Hematopoietic multipotent progenitor cell treated with erythropoietin and hydrocortisone succinate and interleukin-3 and kit ligand, for 17 days (in vitro differentiated cells): ENCODE data around the gene KRT17.
"Not testable (repeated sequence)": the region's sequence is repeated elsewhere in the genome, so short reads cannot be mapped to it uniquely, and the experiment has no call there.

Source experiments
- DNase-seq: peaks from one replicate; pipeline ENCODE4 v3.0.0-alpha.2; 2015; ENCODE audit warnings: low spot score

Gene KRT17

DNA sequence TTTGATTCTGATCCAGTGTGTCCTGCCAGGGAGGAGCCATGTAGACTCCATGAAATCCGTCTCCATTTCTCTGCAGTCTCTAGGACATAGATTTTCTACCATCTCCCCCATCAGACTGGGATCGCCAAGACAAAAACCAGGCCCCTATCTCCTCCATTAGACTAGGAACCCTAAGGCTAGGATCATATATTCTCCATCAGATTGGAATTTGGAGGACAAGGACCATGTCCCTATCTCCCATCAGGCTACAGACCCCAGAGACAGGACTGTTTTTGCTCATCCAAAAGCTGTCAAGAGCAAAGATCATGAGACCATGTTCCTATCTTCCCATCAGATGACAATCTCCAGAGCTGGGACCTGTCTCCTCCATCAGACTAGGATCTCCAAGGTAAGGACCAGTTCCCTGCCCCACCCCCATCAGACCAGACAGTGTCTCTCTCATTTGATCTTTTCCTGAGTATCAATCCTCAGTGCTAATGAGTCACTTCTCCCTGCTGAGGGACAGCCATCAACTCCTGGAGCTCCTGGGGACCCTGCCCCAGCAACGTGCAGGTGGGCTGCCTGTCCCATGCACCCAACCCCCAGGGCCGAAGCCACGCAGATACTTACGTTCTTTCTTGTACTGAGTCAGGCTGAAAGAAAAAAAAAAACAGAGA lies 4.3 kb downstream of the KRT17 start:
- not testable (repeated sequence) for DNase-seq

DNA sequence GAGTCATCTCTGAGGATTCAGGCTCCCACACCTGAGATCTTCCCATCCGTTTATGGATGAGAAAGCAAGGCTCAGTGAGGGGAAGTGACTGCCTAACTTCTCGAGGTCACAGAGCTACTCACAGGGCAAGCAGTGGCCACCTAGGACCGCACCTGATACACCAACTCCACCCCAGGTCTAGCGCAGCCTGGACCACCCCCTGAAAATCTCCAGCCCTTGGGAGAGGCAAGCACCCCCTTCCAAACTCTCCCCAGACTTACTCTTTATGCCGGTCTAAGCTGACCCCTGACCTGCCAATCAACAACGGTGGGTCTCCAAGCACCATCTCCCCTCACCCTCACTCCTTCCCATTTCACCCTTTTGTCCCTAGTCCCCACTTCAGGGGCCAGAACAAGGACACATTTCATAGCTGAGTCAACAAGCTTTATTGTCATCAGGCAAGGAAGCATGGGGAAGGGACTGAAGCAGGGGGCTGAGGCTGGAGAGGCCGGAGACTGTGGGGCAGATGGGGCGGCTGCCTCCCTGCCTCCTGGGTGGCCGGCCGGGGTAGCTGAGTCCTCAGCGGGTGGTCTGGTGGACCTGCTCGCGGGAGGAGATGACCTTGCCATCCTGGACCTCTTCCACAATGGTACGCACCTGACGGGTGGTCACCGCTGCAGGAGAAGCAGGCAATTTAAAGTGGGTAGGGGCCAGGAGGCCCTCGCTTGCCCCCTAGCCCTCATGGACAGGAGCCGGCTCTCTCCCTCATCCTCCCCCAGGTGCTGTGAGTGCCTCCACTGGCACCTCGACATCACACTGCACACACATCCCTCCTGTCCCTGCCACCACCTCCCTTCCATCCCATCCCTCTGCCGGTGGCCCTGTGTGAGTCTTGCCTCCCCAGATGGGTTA lies 5.1 kb downstream of the KRT17 start:
- DNase-seq, result no peak

DNA sequence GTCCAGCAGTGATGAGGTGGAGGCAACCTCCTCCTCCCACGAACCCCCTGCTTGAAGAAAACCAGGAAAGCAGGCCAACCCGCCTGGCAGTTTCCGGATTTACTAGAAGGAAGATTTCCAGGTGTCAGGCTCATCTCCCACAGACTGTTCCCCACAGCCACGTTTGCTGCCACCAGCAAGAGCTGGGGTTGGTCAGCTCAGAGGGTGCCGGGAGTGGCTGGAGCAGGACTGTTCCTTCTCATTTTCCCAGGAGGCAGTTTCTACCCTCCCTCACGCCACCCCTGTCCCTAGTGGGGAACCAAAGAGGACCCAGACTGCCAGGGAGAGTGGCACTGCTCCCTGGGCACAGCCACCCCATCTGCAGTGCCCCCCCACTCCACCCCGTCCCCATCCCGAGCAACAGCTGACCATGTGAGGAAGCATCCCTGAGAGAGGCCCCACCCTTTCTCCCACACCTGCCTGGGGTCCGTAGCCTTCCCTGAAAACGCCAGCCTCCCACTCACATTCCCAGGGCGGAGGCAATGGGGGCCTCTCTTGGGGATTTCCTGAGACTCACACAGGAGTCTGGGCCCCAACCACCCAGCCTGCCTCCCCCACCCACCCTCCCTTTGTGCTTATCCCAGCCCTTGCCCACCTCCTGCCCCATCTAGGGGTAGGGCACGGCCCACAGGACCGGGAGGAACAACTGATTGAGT lies 5.9 kb downstream of the KRT17 start:
- no peak for DNase-seq

DNA sequence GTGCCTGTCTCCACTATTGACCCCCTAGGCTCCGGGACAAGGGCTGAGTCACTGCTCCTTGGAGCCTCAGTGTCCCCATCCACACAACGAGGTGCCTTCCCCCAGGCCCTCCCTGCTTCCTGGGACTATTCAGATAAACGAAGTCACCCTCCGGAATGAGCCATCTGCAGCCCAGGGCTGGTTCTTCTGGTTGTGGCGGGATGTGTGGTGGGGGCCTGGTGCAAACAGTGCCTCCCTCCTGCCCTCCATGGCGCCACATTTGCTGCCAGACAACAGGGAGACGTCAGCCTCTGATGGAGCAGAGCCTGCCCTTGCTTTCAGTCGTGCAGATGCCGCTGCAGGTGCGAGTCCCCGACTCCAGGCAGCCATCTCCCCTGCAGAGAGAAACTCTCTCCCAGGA lies 6.7 kb downstream of the KRT17 start:
- no peak for DNase-seq

DNA sequence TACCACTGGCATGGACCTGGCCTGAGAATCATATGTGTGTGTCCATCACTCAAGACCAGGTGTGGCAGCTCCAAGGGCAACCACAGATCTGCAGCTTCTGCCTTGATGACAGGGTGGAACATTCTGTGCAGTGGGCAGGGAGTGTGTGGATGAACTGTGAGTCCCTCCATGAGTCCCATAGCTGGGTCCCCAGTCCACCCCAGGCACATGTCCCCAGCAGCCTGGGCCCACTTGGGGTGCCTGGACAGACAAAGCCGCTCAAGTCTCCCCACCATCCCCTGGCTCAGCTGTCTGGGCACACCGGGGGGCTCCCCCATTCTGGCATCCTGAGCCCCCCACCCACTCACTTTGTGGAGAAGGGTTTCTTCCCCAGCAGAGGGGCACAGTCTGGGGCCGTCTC lies 7.2 kb downstream of the KRT17 start:
- no peak for DNase-seq

DNA sequence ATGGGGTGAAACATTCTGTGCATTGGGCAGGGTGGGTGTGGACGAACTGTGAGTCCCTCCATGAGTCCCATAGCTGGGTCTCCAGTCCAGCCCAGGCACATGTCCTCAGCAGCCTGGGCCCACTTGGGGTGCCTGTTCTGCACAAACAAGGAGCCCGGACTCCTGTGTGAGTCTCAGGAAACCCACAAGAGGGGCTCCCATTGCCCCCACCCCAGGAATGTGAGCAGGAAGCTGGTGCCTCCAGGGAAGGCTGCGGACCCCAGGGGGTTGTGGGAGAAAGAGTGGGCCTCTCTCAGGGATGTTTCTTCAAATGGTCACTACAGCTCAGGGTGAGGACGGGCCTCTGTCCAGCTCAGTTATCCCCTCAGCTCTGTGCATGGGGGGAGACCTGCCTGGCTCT lies 7.9 kb downstream of the KRT17 start:
- not testable (repeated sequence) for DNase-seq

DNA sequence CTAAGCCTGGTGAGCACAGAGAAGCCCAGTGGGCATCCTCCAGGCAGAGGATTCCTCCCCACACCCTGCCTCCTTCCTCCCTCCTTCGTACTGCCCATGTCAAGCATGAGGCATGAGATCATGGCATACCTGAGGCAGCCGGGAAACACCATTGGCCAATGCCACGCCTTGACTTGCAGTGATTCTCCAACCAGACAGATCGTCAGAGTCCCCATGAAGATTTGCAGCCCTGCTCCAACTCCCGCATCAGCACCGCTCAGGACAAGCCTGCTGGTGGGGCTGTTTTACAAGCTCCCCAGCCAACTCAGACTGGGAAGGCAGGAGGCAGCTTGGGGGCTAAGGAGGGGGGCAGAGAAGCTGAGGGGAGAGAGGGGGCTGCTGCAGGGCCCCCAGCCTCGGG lies 8.9 kb downstream of the KRT17 start:
- no peak for DNase-seq

DNA sequence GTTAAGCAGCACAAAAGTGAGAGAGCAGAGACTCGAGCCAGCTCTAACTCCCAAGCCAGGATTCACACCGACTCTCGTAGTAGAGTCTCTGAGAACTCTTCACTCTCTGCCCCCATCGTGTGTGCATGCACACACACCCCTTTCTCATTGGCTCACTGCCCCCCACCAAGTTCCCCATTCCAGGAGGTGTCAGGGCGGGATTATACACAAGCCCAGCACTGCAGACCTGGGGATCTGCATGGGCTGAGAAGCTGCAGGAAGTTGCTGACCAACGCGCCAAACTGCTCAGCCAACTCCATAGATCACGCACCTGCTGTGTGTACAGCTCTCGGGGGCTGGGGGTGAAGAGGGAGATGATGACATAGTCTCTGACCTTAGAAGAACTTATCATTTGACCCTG lies 9.6 kb downstream of the KRT17 start:
- not testable (repeated sequence) for DNase-seq

DNA sequence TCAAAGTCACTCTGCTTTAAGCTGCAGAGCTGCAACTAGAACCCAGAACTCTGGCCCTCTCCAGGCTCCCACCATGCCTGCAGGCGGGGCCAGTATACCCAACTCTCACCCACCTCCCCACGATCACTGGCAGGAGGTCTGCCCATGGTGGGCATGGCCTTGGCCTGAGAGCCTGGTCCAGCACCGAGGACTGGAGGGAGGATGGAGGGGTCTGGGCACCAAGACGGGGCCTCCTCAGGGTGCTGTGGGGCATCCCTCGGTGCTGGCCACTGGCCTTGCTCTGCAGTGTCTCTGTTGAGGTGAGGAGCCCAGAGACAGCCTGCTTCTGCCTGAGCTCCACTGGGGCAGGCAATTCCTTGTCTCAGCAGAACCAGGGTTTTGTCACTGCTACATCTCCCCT lies 10.3 kb downstream of the KRT17 start:
- no peak for DNase-seq

DNA sequence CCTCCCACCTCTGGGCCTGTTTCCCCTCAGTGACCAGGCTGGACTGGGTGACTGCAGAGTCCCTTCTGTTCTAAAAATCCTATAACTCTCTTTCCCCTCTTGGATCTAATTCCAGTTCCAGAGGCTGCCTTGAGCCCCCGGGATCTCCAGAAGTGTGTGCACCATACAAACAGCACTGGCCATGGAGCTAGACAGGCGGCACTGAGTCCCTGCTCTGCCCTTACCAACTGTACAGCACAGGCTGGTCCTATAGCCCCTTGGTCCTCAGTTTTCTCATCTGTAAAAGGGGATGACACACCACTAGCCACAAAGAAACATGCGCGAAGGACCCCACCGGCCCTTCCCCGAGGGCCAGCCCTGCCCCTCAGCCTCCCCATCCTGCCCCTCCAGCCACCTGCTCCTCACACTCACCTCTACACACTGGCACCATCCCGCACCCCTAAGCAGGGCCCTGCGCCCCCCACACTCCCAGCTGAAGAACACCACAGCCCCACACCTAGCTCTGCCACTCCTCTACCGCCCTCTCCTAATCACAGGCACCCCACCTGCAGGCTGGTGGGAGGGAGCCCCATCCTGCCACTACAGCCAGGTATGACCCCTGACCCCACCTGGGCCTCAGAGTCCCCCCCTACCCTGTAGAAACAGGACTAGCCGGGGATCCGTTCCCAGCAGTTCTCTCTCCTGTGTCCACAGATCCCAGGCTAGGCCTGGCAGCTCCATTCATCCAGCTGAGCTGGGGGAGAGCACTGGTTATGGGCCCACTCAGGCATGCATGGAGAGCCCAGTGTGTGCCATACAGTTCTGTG lies 10.9 kb downstream of the KRT17 start:
- no peak for DNase-seq

DNA sequence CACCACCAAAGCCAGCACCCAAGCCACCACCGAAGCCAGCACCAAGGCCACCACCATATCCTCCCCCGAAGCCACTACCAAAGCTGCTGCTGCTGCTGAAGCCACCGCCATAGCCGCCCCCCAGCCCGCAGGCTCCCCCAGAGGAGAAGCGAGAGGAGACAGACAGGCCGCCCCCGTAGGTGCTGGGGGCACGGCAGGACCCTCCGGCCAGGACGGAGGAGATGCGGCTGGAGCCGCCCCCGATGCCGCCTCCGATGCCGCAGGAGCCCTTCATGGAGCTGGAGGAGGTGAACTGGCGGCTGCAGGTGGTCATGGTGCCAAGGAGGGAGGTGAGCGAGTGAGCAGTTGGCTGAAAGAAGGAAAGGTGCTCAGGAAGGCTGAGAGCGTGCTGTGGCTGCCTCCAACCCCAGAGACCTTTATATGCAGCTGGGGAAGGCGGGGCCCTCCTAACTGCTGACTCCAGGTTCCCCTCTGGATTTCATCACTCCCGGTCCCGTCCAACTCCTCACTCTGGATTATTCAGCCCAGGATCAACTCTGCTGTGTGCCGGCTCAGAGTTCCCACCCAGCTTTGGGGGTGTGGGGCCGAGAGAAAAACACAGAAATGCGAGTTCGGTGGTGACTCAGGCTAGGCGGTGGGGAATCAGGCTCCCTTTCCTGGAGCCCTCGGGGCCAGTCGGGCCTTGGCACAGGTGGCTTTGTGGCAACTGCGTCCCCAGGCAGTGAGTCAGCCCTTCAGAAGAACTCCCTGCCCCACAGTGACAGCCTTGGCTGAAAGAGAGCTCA lies 11.8 kb downstream of the KRT17 start, which contains the start of gene KRT16:
Gene KRT16 (minus strand): TSS at position 392 of the 785 bp plus-strand sequence. CDS start 79 bp downstream, at position 313.
- not testable (repeated sequence) for DNase-seq

DNA sequence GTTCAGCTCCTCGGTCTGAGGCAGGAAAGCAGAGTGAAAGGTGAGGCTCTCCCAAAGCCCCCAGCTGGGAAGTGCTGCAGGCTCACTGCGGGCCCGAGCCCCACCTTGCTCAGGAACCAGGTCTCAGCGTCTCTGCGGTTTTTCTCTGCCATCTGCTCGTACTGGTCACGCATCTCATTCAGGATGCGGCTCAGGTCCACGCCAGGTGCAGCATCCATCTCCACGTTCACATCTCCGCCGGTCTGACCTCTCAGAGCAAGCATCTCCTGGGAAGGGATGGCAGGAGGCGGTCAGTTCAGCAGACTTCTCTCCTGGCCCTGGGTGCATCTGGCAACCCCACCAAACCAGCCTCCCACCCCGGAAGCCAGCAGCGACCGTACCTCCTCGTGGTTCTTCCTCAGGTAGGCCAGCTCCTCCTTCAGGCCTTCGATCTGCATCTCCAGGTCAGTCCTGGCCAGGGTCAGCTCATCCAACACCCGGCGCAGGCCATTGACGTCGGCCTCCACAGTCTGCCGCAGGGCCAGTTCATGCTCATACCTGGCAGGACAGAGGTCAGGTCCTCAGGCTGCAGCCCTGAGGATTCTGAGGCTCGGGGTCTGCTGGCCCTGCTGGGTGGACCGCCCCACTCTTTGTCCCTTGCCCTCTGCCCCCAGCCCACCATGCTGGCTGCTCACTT lies 13.3 kb downstream of the KRT17 start:
- no peak for DNase-seq

DNA sequence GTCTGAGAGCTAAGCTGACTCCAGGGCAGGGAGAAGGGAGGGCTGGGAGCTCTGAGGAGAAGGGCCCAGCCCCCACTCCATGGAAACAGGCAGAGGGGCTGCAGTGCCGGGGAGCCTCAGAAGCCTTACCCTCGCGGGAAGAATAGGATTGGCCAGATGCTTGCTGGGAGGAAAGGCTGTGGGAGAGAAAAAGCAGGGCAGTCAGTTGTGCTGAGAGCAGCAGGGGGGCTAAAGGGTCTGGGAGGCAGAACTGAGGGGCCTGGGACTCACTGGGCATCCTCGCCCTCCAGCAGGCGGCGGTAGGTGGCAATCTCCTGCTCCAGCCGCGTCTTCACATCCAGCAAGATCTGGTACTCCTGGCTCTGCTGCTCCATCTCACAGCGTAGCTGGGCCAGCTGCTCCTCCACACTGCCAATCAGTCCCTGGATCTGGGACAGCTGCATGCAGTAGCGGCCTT lies 14.3 kb downstream of the KRT17 start:
- not testable (repeated sequence) for DNase-seq

DNA sequence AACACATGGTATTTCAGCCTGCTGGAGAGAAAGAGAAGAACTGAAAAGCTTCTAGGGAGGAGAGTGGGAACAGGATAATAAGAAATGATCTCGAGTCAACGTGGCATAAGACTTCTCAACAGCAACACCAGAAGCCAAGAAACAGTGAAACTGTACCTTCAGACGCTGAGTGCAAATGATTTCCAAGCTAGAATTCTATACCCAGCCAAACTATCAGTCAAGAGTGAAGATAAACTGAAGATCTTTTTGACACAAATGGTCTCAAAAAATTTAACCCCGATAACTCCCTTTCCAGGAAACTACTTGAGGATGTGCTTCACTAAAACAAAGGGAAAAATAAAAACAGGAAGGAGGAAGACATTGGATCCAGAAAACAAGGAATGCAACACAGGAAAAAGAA lies 17.4 kb downstream of the KRT17 start:
- not testable (repeated sequence) for DNase-seq

DNA sequence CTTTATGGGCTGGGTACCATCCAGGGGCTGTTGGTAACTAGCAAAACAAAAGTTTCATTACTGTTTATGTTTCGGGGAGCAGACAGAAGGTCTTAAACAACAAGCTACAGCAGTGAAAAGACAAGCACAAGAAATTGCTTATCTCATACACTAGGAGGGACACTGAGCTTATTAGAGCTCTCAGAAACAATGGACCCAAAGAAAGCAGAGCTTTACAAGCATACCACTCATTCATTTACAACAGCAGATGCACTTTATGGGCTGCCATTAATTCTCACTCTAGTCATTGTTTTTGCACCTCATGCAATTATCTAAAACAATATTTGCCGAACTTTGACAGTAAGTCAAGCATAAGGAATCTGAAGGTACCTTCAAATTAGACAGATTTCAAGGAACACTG lies 21.9 kb downstream of the KRT17 start:
- DNase-seq, result no peak

DNA sequence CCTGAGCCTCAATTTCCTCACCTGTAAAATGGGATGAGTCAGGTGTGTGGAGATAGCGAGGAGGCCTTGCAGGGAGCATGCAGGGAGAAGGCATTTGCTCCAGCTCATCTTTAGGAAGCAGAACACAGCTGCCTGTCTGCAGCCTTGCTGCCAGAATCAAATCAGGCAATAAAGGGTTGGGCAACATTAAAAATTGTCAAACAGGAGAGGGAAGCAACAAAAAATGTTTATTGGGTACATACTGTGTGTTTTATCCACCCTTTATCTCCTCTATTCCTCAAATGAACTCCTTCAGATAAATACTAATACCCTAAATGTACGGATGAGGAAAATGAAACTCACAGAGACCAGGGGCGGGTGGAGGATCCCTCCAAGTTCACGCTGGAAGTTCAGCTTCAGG lies 24.1 kb downstream of the KRT17 start:
- no peak for DNase-seq

DNA sequence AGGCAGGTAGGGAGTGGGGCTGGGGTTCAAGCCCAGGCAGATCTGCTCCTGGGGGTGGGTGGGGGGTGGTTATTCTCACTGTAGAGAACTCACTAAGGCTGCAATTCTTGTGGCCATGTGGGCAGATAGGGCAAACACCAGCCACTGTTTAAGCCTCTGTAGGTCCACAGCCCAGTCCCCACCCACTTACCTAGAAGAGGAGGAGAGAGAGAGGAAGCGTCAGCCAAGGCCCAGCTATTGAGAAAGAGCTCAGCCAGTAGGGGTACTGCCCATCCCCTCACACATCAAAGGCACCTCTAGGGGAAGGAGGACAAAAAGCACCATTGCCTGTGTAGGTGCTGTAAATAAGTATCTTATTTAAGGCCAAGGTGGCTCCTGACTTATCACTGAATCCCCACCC lies 24.7 kb downstream of the KRT17 start:
- no peak for DNase-seq

DNA sequence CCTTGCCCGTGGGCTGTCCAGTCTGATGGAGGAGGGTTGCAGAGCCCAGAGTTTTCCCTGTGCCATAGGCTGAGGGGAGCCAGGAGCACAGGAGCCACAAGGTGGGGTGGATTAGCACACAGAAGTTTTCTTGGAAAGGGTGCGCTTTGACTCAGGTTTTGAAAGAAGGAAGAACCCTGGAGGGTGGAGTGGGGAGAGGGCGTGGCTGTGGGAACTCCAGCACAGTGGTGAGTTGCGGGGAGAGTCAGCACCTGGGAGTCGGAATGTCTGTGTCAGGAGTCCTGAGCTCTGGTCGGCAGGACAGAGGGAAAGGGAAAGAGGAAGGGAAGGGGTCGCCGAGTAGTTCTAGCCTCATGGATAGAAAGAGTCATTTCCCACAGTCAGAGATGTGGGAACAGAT lies 28.8 kb downstream of the KRT17 start:
- no peak for DNase-seq

DNA sequence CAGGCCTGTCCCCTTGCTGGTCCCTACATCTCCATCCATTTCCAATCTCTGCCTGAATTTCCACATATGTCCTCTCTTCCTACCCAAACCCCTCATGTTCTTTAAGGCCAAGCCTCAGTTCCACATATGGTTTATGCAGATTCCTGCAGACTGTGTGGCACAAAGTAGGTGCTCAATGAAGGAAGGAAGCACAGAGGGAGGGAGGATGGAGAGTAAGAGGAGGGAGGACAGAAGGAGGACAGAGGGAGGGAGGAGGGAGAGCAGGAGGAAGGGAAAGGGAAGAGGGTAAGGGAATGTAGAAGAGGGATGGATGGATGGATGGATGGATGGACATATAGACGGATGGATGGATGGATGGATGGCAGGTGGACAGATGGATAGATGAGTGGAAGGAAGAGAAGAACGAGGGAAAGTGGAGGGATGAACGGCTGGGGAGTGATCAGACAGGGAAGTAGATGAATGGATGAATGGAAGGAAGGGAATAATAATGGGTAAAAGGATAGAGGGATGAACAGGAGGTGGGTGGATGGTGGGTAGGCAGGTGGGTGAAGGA lies 29.9 kb downstream of the KRT17 start:
- no peak for DNase-seq

DNA sequence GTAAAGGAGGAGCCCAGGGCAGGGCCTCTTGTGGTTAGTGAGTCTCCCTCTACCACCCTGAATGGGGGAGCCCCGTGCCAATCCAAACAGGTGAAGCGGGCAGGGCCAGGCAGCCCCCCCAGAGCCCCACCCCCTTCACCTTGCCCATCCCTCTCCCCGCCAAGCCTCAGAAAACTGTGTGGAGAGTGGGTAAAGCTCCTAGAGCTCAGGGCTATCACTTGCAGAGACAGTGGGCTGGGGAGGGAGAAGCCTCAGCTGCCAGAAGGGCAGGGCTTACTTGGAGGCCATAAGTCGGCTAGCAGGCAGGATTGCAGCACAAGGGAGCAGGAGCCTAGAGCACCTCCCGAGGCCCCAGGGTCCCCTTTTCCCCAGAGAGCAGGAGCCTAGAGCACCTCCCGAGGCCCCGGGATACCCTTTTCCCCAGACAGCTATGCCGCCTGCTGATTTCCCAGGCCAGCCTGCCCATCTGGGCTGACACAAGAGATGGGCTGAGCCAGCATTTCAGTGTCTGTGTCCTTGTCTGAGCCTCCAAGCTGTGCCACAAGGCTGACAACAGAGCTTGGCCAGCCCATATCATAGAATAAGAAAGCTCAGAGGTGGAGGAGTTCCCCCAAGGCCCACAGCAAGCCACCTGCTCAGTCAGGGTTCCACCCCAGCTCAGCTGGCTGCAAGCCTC lies 30.9 kb downstream of the KRT17 start:
- DNase-seq, result no peak
